A673 (cell line): ENCODE data around the gene FBXO3. TPM values are rescaled to one million over a fixed set of nuclear protein-coding genes. Genes with fewer than 3 reads are reported as not detected.

Experiments
- BruUV-seq: library from RNA; stranded (reverse); fragments of 400-500 nt; replicated peaks from 2 replicates; lab custom pipeline; 2021; lab: Mats Ljungman, UMichigan
- CTCF ChIA-PET: fragments of 300-600 bp; sonication (Branson Sonifier 250); formaldehyde crosslinking; loops from one replicate; lab custom pipeline; 2022; ENCODE audit warnings: antibody characterized with exemption; lab: Charles Lee
- POLR2A ChIA-PET: fragments of 300-600 bp; sonication (Branson Sonifier 250); formaldehyde crosslinking; loops from one replicate; lab custom pipeline; 2022; ENCODE audit warnings: antibody characterized with exemption; ENCODE audit not compliant: low non-redundant PET; lab: Charles Lee
- DNase-seq: peaks from one replicate; pipeline ENCODE4 v3.0.0-alpha.2; 2015; ENCODE audit warnings: low spot score
- H3K27ac ChIP-seq: fragments of 200-600 bp; sonication (generic); 2 replicates; pipeline ENCODE4 v1.5.1; 2016; ENCODE audit warnings: mixed run types, low read depth, mild to moderate bottlenecking, mixed read lengths, antibody characterized with exemption, low read length; ENCODE audit not compliant: poor library complexity, severe bottlenecking
- H3K27me3 ChIP-seq: fragments of 200-600 bp; sonication (generic); replicated peaks from 2 replicates; pipeline ENCODE4 v1.6.1; 2017; ENCODE audit warnings: mixed run types, low read depth, mild to moderate bottlenecking, mixed read lengths, antibody characterized with exemption, low read length; ENCODE audit not compliant: insufficient read depth, poor library complexity
- H3K36me3 ChIP-seq: fragments of 200-600 bp; sonication (generic); 2 replicates; pipeline ENCODE4 v1.6.1; 2016; ENCODE audit warnings: mixed run types, mild to moderate bottlenecking, mixed read lengths, antibody characterized with exemption, low read length; ENCODE audit not compliant: insufficient read depth, poor library complexity, severe bottlenecking
- H3K4me1 ChIP-seq: fragments of 200-600 bp; sonication (generic); 2 replicates; pipeline ENCODE4 v1.6.1; 2017; ENCODE audit warnings: mixed run types, mild to moderate bottlenecking, mixed read lengths, antibody characterized with exemption, low read length; ENCODE audit not compliant: insufficient read depth, poor library complexity, severe bottlenecking
- H3K4me3 ChIP-seq: fragments of 200-600 bp; sonication (generic); 2 replicates; pipeline ENCODE4 v1.5.1; 2016; ENCODE audit warnings: low read depth, mixed run types, mild to moderate bottlenecking, mixed read lengths, low read length; ENCODE audit not compliant: poor library complexity, severe bottlenecking
- H3K9me3 ChIP-seq: fragments of 200-600 bp; sonication (generic); 2 replicates; pipeline ENCODE4 v1.6.1; 2016; ENCODE audit warnings: mixed run types, low read depth, mild to moderate bottlenecking, mixed read lengths, antibody characterized with exemption, low read length; ENCODE audit not compliant: poor library complexity, severe bottlenecking
- EZH2 ChIP-seq: fragments of 200-600 bp; sonication (generic); IDR thresholded peaks from 2 replicates; pipeline ENCODE4 v1.6.1; 2017; ENCODE audit warnings: borderline replicate concordance, low read depth, mild to moderate bottlenecking, mixed read lengths, antibody characterized with exemption, low read length; ENCODE audit not compliant: poor library complexity, severe bottlenecking
- intact Hi-C: fragments of 100-400 bp; cut with micrococcal nuclease; formaldehyde crosslinking; loops from one replicate; pipeline ENCODE4 v1.10.0; 2022; ENCODE audit not compliant: unreplicated experiment
- total RNA-seq: library from RNA; stranded (reverse); gene quantifications from 2 replicates; pipeline ENCODE4 v1.2.3, GENCODE V29; 2021
- TF ChIP-seq, protein P1 (sequence below): fragments of 300-800, 200-600 bp; sonication (generic); conservative IDR thresholded peaks from 2 replicates; pipeline ENCODE4 v1.5.1; 2017; ENCODE audit warnings: low read depth, mild to moderate bottlenecking, antibody characterized with exemption, low read length, moderate library complexity, mixed read lengths

The FBXO3 gene
- total RNA-seq, 1 experiment from 2014 or later: 59.2 TPM

DNA sequence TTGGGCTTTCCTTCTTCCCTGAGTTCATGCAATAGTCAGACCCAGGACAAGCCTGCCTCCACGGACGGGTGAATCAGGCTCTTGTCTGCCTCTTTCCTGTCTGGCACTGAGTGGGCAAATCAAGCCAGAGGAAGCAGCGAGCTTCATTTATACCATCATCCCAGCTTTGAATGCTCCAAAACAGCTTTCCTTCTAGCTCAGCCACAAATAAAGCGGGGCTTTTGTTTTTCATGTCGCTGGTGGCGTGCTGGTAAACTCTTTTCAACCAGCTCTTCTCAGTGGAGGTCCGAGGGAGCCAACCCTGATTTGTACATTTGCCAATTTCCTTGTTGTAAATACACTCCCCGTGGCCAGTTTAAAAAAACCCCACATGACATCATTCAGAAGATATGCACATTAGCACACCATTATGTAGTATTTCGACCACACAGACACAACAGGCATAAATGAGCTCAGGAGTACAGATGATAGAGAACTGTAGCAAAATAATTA, 82.3 kb downstream of the FBXO3 start:
- no peaks in the 10 kb centered on the region for H3K36me3 ChIP-seq
- POLR2A ChIA-PET: interaction anchor here (0.5 to 0.9 kb wide), 2 partner anchors 327 to 828 kb away, joined by 3 read pairs; no protein-coding TSS in a partner anchor
- peak; percentile 98 for DNase-seq
- peaks cover 60% of the 10 kb centered on the region for H3K4me1 ChIP-seq
- H3K9me3 ChIP-seq: no peaks in the 10 kb centered on the region
- H3K27ac ChIP-seq: peak overlapping the region; percentile 31
- no peaks in the 10 kb centered on the region for H3K27me3 ChIP-seq
- CTCF ChIA-PET: interaction anchor here (0.7 to 1.7 kb wide), 5 partner anchors 11 to 482 kb away, joined by 3 to 19 read pairs (median 3); no protein-coding TSS in a partner anchor
- no TSS peak for BruUV-seq
- TF ChIP-seq EZH2: no peak
- peak overlapping the region; percentile 6 for H3K4me3 ChIP-seq
- intact Hi-C loops: loop anchor here (5.0 kb wide), 1 partner anchor 435 kb away; the partner anchor contains the start of gene HIPK3

DNA sequence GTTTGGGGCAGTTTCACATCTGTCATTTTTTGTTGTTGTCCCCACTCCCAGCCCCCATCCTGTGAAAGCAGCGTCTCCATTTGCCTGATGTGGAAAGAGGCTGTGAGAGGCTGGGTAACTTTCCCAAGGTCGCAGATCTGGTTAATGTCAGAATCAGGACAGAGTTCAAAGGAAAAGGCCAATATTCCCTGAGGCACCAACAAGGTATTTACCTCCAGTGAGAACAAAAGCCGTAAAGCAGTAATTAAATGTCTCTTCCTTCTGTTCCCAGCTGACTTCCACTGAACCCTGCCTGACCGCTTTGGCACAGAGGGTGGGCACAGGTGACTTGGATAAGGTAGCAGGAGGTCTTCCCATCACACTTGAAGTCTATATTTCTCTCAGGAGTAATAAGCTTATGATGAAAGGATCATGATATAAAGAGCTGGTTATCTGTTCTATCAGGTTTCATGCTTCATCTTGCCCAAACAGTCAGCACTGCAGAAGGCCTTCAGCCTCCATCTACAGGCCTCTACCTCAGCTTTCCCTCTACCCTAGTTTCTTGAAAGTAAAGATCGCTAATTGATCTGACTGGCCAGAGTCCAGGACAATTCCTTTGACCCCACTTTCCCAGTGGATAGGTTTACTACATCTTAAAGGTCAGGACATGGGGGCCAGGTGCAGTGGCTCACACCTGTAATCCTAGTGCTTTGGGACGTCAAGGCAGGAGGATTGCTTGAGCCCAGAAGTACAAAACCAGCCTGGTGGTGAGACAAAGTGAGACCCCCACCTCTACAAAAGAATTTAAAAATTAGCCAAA, 83.1 kb downstream of the FBXO3 start:
- Histone ChIP-seq H3K4me1 (peaks cover 53% of the 10 kb centered on the region), H3K4me3 (no peak overlapping the region), H3K9me3 (no peaks in the 10 kb centered on the region), H3K36me3 (no peaks in the 10 kb centered on the region), H3K27me3 (no peaks in the 10 kb centered on the region), H3K27ac (peak overlapping the region; percentile 31)
- no peak for DNase-seq
- TF ChIP-seq, protein P1, sequence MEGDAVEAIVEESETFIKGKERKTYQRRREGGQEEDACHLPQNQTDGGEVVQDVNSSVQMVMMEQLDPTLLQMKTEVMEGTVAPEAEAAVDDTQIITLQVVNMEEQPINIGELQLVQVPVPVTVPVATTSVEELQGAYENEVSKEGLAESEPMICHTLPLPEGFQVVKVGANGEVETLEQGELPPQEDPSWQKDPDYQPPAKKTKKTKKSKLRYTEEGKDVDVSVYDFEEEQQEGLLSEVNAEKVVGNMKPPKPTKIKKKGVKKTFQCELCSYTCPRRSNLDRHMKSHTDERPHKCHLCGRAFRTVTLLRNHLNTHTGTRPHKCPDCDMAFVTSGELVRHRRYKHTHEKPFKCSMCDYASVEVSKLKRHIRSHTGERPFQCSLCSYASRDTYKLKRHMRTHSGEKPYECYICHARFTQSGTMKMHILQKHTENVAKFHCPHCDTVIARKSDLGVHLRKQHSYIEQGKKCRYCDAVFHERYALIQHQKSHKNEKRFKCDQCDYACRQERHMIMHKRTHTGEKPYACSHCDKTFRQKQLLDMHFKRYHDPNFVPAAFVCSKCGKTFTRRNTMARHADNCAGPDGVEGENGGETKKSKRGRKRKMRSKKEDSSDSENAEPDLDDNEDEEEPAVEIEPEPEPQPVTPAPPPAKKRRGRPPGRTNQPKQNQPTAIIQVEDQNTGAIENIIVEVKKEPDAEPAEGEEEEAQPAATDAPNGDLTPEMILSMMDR: no peak
- no peak for TF ChIP-seq EZH2
- intact Hi-C loops: loop anchor here (5.0 kb wide), 1 partner anchor 434 kb away; the partner anchor contains the start of gene HIPK3
- POLR2A ChIA-PET: no interaction called here
- CTCF ChIA-PET: interaction anchor here (0.7 to 1.7 kb wide), 6 partner anchors 10 to 483 kb away, joined by 3 to 19 read pairs (median 3); no protein-coding TSS in a partner anchor
- no TSS peak for BruUV-seq

Other genes starting within 250 kb of the FBXO3 start
- gene C11orf91, start 73.7 kb downstream of the FBXO3 start, total RNA-seq: not detected in 2 replicates
- 193 and 204 TPM in 2 replicates for gene CD59, start 38.1 kb downstream of the FBXO3 start, total RNA-seq
- gene LMO2, start 117.6 kb upstream of the FBXO3 start, total RNA-seq: 39.0 and 46.7 TPM in 2 replicates